ENCODE results near the gene TMCC1. TPM values are rescaled to one million over a fixed set of nuclear protein-coding genes. Genes with fewer than 3 reads are reported as not detected.
"Not testable (repeated sequence)": the region's sequence is repeated elsewhere in the genome, so short reads cannot be mapped to it uniquely, and the experiment has no call there.

Gene TMCC1
- total RNA-seq, 1 donor from 2014 or later: 28.0 TPM

DNA sequence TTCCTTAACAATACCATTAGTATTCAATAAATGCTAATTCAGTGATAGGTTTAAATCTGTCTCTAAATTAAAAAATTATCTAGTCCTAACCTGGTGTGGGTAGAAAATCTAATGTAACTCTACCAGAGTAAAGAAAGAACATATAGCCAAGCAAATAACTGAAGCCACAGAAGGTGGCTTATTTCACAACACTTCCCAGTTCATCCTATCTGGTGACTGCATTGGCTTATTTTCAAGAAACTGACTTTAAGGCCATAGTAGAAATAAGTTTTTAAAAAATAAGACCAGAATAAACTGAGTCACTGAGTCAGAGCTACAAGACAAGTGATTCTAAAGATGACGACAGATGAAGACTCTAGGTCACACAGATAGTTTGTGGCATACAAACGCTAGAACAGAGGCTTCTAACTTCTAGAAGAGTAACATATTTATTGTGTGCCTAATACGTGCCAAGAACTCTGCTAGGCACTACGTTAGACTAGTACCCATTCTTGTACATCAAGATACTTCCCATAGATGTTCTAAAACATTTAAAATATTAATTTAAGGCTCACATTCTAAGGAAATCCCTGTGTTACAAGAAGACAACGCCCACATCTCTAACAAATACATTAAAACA is 25.9 kb downstream of the TMCC1 start:
- Histone ChIP-seq H3K27me3 (ENCODE audit: control insufficient read depth, insufficient read depth, low read length) (no peaks in the 10 kb centered on the region), H3K36me3 (ENCODE audit: control insufficient read depth, insufficient read depth, low read length) (no peaks in the 10 kb centered on the region), H3K4me3 (ENCODE audit: low read depth, low read length) (no peak overlapping the region)
- TF ChIP-seq, protein P1, sequence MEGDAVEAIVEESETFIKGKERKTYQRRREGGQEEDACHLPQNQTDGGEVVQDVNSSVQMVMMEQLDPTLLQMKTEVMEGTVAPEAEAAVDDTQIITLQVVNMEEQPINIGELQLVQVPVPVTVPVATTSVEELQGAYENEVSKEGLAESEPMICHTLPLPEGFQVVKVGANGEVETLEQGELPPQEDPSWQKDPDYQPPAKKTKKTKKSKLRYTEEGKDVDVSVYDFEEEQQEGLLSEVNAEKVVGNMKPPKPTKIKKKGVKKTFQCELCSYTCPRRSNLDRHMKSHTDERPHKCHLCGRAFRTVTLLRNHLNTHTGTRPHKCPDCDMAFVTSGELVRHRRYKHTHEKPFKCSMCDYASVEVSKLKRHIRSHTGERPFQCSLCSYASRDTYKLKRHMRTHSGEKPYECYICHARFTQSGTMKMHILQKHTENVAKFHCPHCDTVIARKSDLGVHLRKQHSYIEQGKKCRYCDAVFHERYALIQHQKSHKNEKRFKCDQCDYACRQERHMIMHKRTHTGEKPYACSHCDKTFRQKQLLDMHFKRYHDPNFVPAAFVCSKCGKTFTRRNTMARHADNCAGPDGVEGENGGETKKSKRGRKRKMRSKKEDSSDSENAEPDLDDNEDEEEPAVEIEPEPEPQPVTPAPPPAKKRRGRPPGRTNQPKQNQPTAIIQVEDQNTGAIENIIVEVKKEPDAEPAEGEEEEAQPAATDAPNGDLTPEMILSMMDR (IDR thresholded peaks at IDR 0.05; ENCODE audit: insufficient read depth, low read length, poor library complexity, severe bottlenecking): no peak
- no peak for DNase-seq (ENCODE audit: low read depth)

DNA sequence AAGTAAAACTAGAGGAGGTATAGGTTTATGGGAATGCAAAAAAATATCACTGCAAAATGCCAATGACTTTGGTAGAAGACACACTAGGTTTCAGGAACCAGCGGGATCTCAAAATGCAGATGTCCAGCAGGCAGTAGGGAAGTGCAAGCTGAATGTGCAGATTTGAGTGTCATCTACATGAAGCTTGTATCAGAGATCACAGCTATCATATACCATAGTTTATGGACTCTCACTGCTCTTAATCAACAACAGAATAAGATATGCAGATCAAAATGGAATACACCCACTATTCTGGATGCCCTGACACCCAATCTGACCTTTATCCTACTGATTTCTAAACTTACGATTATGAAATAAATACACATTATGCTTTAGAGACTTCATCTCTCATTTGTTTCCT is 27.7 kb downstream of the TMCC1 start:
- H3K27me3 ChIP-seq (ENCODE audit: control insufficient read depth, insufficient read depth, low read length): no peaks in the 10 kb centered on the region
- H3K36me3 ChIP-seq (ENCODE audit: control insufficient read depth, insufficient read depth, low read length): no peaks in the 10 kb centered on the region
- TF ChIP-seq, protein P1 (IDR thresholded peaks at IDR 0.05; ENCODE audit: insufficient read depth, low read length, poor library complexity, severe bottlenecking): no peak
- H3K4me3 ChIP-seq (ENCODE audit: low read depth, low read length): no peak overlapping the region
- DNase-seq (ENCODE audit: low read depth): no peak

DNA sequence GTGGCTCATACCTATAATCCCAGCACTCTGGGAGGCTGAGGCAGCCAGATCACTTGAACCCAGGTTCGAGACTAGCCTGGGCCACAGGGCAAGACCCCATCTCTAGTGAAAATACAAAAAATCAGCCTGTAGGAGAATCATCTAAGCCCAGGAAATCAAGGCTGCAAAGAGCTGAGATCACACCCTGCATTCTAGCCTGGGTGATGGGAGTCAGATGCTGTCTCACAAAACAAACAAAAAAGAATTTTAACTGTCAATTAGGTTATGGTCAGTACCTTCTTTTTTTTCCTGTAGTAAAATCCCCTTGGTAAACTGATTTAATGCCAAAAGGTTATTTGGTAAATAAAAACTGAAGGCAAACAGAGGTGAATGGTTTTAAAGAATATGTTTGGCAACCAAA is 29.0 kb downstream of the TMCC1 start:
- TF ChIP-seq, protein P1 (IDR thresholded peaks at IDR 0.05; ENCODE audit: insufficient read depth, low read length, poor library complexity, severe bottlenecking): no peak
- Histone ChIP-seq H3K36me3 (ENCODE audit: control insufficient read depth, insufficient read depth, low read length) (no peaks in the 10 kb centered on the region), H3K4me3 (ENCODE audit: low read depth, low read length) (no peak overlapping the region), H3K27me3 (ENCODE audit: control insufficient read depth, insufficient read depth, low read length) (no peaks in the 10 kb centered on the region)
- no peak for DNase-seq (ENCODE audit: low read depth)

DNA sequence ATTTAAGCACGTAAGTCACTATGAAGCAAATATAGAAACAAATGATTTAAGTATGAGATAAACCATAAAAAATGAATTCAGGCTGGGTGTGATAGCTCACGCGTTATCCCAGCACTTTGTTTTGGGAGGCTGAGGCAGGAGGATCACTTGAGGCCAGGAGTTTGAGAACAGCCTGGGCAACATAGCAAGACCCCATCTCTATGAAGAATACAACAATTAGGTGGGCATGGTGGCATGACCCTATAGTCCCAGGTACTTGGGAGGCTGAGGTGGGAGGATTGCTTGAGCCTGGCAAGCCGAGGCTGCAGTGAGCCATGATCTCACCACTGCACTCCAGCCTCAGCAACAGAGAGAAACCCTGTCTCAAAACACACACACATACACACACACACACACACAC is 34.2 kb downstream of the TMCC1 start:
- TF ChIP-seq, protein P1 (IDR thresholded peaks at IDR 0.05; ENCODE audit: insufficient read depth, low read length, poor library complexity, severe bottlenecking): no peak
- Histone ChIP-seq H3K4me3 (ENCODE audit: low read depth, low read length) (no peak overlapping the region), H3K36me3 (ENCODE audit: control insufficient read depth, insufficient read depth, low read length) (no peaks in the 10 kb centered on the region), H3K27me3 (ENCODE audit: control insufficient read depth, insufficient read depth, low read length) (no peaks in the 10 kb centered on the region)
- DNase-seq (ENCODE audit: low read depth): no peak

DNA sequence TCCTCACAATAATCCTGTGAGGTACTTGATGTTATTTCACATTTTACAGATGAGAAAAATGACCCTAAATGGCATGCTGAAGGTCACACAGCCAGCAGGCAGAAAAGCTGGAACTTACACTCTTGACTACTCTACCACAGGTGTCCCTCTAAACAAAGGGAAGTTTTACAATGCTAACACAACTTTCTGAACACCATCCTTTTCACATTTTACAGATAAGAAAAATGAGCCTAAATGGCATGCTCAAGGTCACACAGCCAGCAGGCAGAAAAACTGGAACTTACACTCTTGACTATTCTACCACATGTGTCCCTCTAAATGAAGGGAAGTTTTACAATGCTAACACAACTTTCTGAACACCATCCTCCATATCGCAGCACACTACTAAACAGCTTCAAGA is 35.6 kb downstream of the TMCC1 start:
- TF ChIP-seq, protein P1 (IDR thresholded peaks at IDR 0.05; ENCODE audit: insufficient read depth, low read length, poor library complexity, severe bottlenecking): no peak
- Histone ChIP-seq H3K27me3 (ENCODE audit: control insufficient read depth, insufficient read depth, low read length) (no peaks in the 10 kb centered on the region), H3K36me3 (ENCODE audit: control insufficient read depth, insufficient read depth, low read length) (no peaks in the 10 kb centered on the region), H3K4me3 (ENCODE audit: low read depth, low read length) (no peak overlapping the region)
- DNase-seq (ENCODE audit: low read depth): no peak

DNA sequence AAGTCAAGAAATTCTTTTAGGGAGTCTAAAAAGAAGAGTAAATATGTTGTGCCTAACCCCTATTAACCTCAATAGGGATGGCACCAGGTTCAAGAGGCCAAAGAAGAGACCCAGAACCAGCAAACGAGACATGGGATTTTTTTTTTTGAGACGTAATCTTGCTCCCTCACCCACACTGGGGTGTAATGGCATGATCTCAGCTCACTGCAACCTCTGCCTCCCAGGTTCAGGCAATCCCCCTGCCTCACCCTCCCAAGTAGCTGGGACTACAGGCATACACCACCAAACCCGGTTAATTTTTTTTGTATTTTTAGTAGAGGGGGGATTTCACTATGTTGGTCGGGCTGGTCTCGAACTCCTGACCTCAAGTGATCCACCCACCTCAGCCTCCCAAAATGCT is 36.7 kb downstream of the TMCC1 start:
- not testable (repeated sequence) for H3K27me3 ChIP-seq (ENCODE audit: control insufficient read depth, insufficient read depth, low read length); H3K4me3 ChIP-seq (ENCODE audit: low read depth, low read length); H3K36me3 ChIP-seq (ENCODE audit: control insufficient read depth, insufficient read depth, low read length); DNase-seq (ENCODE audit: low read depth)
